AG04450 (cell line): ENCODE measurements around the gene PTGDS. TPM values are rescaled to one million over a fixed set of nuclear protein-coding genes. Genes with fewer than 3 reads are reported as not detected.

Experiments
- CTCF ChIA-PET: fragments of 300-600, 350-600 bp; formaldehyde crosslinking; extraction: SDS; loops from one replicate; lab custom pipeline; 2022; ENCODE audit warnings: antibody characterized with exemption, inconsistent platforms; lab: Charles Lee
- POLR2A ChIA-PET: fragments of 350-600 bp; formaldehyde crosslinking; extraction: SDS; loops from one replicate; lab custom pipeline; 2021; ENCODE audit warnings: antibody characterized with exemption, inconsistent platforms; lab: Yijun Ruan, JAX
- DNase-seq: peaks from one replicate; pipeline ENCODE4 v3.0.0-alpha.2; 2011; ENCODE audit warnings: low read depth, low spot score
- H3K27ac ChIP-seq: one replicate; pipeline ENCODE4 v1.5.1; 2012; ENCODE audit warnings: low read depth, low read length, control low read depth
- H3K27me3 ChIP-seq: one replicate; pipeline ENCODE4 v1.6.0; 2012; ENCODE audit warnings: low read length; ENCODE audit not compliant: control insufficient read depth, insufficient read depth
- H3K4me3 ChIP-seq: 2 replicates; pipeline ENCODE4 v1.5.1; 2011; ENCODE audit warnings: mild to moderate bottlenecking, low read depth, low read length, control low read depth
- H3K9me3 ChIP-seq: 2 replicates; pipeline ENCODE4 v1.5.1; 2012; ENCODE audit warnings: low read length; ENCODE audit not compliant: control insufficient read depth, insufficient read depth
- polyA plus RNA-seq: library from polyadenylated mRNA; depleted of rRNA; stranded (reverse); fragments of >200 nt; gene quantifications from 2 replicates; pipeline ENCODE4 v1.2.3, GENCODE V29; 2011; rRNA removed
- TF ChIP-seq, protein P1 (sequence below): IDR thresholded peaks from 2 replicates; pipeline ENCODE4 v1.5.1; 2011; ENCODE audit warnings: low read depth, low read length, control low read depth, inconsistent platforms

Gene PTGDS
- polyA plus RNA-seq, 1 experiment = 7.8 TPM

DNA sequence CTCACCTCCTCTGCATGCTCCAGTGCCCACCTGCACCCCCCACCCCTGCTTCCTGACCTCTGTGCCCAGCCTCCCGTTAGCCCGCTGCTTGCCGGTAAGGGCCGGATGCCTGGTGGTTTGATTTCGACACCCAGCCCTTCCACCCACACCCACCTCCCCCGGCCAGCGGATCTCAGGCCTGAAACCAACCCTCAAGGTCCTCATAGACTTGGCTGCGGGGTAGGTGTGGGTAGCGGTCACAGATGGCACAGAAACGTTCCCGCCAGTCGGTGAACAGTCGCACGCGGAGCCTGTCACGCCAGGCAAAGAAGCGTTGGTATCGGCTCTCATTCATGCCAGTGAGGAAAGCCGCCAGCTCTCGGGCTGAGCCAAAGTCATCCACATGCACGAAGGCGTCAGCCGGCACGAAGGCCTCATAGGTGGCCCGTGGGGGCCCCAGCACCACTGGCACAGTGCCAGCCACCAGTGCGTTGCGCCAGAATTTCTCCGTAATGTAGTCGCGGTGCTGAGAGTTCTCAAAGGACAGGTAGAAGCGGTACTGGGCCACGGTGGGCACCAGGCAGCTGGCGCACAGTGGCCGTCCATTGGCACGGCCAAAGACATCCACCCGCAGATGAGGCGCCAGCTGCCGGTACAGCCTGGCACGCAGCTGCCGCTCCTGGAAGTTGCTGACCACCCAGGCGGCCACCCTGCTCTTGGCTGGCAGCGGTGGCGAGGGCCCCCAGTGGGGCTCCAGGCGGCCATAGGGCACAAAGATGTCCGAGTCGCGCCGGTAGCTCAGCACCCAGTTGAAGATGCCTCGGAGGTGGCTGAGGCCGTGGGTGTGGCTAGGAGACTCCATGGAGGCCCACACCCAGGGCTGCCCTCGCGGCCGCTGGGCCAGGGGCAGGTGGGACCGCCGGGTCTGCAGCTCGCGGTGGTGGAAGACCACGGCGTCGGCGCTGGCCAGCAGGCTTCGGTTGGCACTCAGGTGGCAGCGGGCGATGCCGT is 53.5 kb downstream of the PTGDS start:
- TF ChIP-seq, protein P1, sequence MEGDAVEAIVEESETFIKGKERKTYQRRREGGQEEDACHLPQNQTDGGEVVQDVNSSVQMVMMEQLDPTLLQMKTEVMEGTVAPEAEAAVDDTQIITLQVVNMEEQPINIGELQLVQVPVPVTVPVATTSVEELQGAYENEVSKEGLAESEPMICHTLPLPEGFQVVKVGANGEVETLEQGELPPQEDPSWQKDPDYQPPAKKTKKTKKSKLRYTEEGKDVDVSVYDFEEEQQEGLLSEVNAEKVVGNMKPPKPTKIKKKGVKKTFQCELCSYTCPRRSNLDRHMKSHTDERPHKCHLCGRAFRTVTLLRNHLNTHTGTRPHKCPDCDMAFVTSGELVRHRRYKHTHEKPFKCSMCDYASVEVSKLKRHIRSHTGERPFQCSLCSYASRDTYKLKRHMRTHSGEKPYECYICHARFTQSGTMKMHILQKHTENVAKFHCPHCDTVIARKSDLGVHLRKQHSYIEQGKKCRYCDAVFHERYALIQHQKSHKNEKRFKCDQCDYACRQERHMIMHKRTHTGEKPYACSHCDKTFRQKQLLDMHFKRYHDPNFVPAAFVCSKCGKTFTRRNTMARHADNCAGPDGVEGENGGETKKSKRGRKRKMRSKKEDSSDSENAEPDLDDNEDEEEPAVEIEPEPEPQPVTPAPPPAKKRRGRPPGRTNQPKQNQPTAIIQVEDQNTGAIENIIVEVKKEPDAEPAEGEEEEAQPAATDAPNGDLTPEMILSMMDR = no peak
- Histone ChIP-seq H3K27me3 (no peaks in the 10 kb centered on the region), H3K9me3 (no peaks in the 10 kb centered on the region; the same call in 1 of the 2 replicates), H3K27ac (no peak overlapping the region), H3K4me3 (no peak overlapping the region)
- no peak for DNase-seq
- ChIA-PET POLR2A (no interaction called here), CTCF (interaction anchor here (0.5 to 2.2 kb wide), 10 partner anchors 10 to 83 kb away, joined by 3 to 13 read pairs (median 8); partner anchors contain the start of gene PAXX)

Other genes starting within 250 kb of the PTGDS start
- gene LCN10, start 234.6 kb upstream of the PTGDS start, polyA plus RNA-seq = not detected in 2 replicates
- not detected in 2 replicates for gene LCN6, start 229.0 kb upstream of the PTGDS start, polyA plus RNA-seq
- not detected in 2 replicates for gene LCN8, start 219.3 kb upstream of the PTGDS start, polyA plus RNA-seq
- not detected in 2 replicates for gene LCN15, start 213.0 kb upstream of the PTGDS start, polyA plus RNA-seq
- gene TMEM141, start 186.2 kb upstream of the PTGDS start, polyA plus RNA-seq = 34.9 and 44.3 TPM in 2 replicates
- 0.05 and 0.21 TPM in 2 replicates for gene CCDC183, start 181.2 kb upstream of the PTGDS start, polyA plus RNA-seq
- gene RABL6, start 169.6 kb upstream of the PTGDS start, polyA plus RNA-seq = 35.4 and 41.1 TPM in 2 replicates
- 0.26 and 0.42 TPM in 2 replicates for gene AJM1, start 135.0 kb upstream of the PTGDS start, polyA plus RNA-seq
- gene PHPT1, start 128.1 kb upstream of the PTGDS start, polyA plus RNA-seq = 91.6 and 116 TPM in 2 replicates
- gene MAMDC4, start 125.2 kb upstream of the PTGDS start, polyA plus RNA-seq = 0.63 and 0.86 TPM in 2 replicates
- gene EDF1, start 111.2 kb upstream of the PTGDS start, polyA plus RNA-seq = 445 and 453 TPM in 2 replicates
- 6.1 and 6.9 TPM in 2 replicates for gene TRAF2, start 91.0 kb upstream of the PTGDS start, polyA plus RNA-seq
- gene FBXW5, start 32.8 kb upstream of the PTGDS start, polyA plus RNA-seq = 31.2 and 46.4 TPM in 2 replicates
- gene C8G, start 32.3 kb upstream of the PTGDS start, polyA plus RNA-seq = 0.41 TPM in 1 of 2 replicates, not detected in the other
- not detected in 2 replicates for gene LCN12, start 25.2 kb upstream of the PTGDS start, polyA plus RNA-seq
- gene LCNL1, start 5.5 kb downstream of the PTGDS start, polyA plus RNA-seq = 1.5 TPM in 2 replicates
- 6.0 and 6.7 TPM in 2 replicates for gene PAXX, start 14.9 kb downstream of the PTGDS start, polyA plus RNA-seq
- 0.42 and 0.63 TPM in 2 replicates for gene CLIC3, start 19.1 kb downstream of the PTGDS start, polyA plus RNA-seq
- 4.7 and 8.8 TPM in 2 replicates for gene ABCA2, start 50.7 kb downstream of the PTGDS start, polyA plus RNA-seq
- gene FUT7, start 54.6 kb downstream of the PTGDS start, polyA plus RNA-seq = not detected in 2 replicates
- 8.9 and 16.5 TPM in 2 replicates for gene NPDC1, start 68.7 kb downstream of the PTGDS start, polyA plus RNA-seq
- gene ENTPD2, start 76.6 kb downstream of the PTGDS start, polyA plus RNA-seq = not detected in 2 replicates
- 1.5 and 1.8 TPM in 2 replicates for gene SAPCD2, start 93.1 kb downstream of the PTGDS start, polyA plus RNA-seq
- gene UAP1L1, start 100.0 kb downstream of the PTGDS start, polyA plus RNA-seq = 5.1 and 6.3 TPM in 2 replicates
- gene MAN1B1, start 109.5 kb downstream of the PTGDS start, polyA plus RNA-seq = 40.8 and 50.2 TPM in 2 replicates
- gene DPP7, start 137.2 kb downstream of the PTGDS start, polyA plus RNA-seq = 30.6 and 52.6 TPM in 2 replicates
- gene GRIN1, start 161.7 kb downstream of the PTGDS start, polyA plus RNA-seq = 0.04 TPM in 1 of 2 replicates, not detected in the other
- not detected in 2 replicates for gene LRRC26, start 192.5 kb downstream of the PTGDS start, polyA plus RNA-seq
- not detected in 2 replicates for gene TMEM210, start 194.6 kb downstream of the PTGDS start, polyA plus RNA-seq
- 12.1 and 14.6 TPM in 2 replicates for gene ANAPC2, start 211.1 kb downstream of the PTGDS start, polyA plus RNA-seq
- 35.0 and 46.9 TPM in 2 replicates for gene SSNA1, start 211.2 kb downstream of the PTGDS start, polyA plus RNA-seq
- gene TPRN, start 223.2 kb downstream of the PTGDS start, polyA plus RNA-seq = 2.8 and 3.8 TPM in 2 replicates
- gene TMEM203, start 228.1 kb downstream of the PTGDS start, polyA plus RNA-seq = 44.2 and 50.2 TPM in 2 replicates
- gene NDOR1, start 228.2 kb downstream of the PTGDS start, polyA plus RNA-seq = 2.8 and 3.8 TPM in 2 replicates
- 0.17 and 0.45 TPM in 2 replicates for gene RNF208, start 244.7 kb downstream of the PTGDS start, polyA plus RNA-seq
- 0.27 and 0.56 TPM in 2 replicates for gene CYSRT1, start 247.7 kb downstream of the PTGDS start, polyA plus RNA-seq
- not detected in 2 replicates for gene RNF224, start 250.0 kb downstream of the PTGDS start, polyA plus RNA-seq